GM12878 (cell line): Measurements from ENCODE around the gene PUS7L. TPM values are rescaled to one million over a fixed set of nuclear protein-coding genes. Genes with fewer than 3 reads are reported as not detected.

Experiments
- ATAC-seq: fragments of 200-7000 bp; cut with Tn5 transposase; 3 replicates; pipeline ENCODE4 v1.9.1; 2020; ENCODE audit warnings: mild to moderate bottlenecking, moderate library complexity
- BruUV-seq: library from RNA; stranded (reverse); fragments of 400-500 nt; replicated peaks from 2 replicates; lab custom pipeline; 2021; lab: Mats Ljungman, UMichigan
- CTCF ChIA-PET: fragments of 300-600 bp; sonication (Branson Sonifier 250); formaldehyde crosslinking; extraction: SDS; loops from one replicate; lab custom pipeline; 2021; ENCODE audit warnings: inconsistent platforms; lab: Yijun Ruan, JAX
- POLR2A ChIA-PET: fragments of 350-600 bp; formaldehyde crosslinking; extraction: SDS; loops from one replicate; lab custom pipeline; 2021; ENCODE audit warnings: inconsistent platforms; lab: Charles Lee
- RAD21 ChIA-PET: fragments of 300-600 bp; sonication (Branson Sonifier 250); formaldehyde crosslinking; loops from one replicate; lab custom pipeline; 2023; ENCODE audit warnings: antibody characterized with exemption; ENCODE audit not compliant: unreplicated experiment; lab: Charles Lee
- SMC1A ChIA-PET: fragments of 300-600 bp; sonication (Branson Sonifier 250); formaldehyde crosslinking; loops from one replicate; lab custom pipeline; 2023; ENCODE audit not compliant: unreplicated experiment, uncharacterized antibody; lab: Charles Lee
- DNase-seq: peaks from one replicate; pipeline ENCODE4 v3.0.0-alpha.2; 2011; ENCODE audit warnings: low read depth, low spot score
- FAIRE-seq: peaks from 3 replicates; lab custom pipeline; 2011; peaks lifted over from hg19 to GRCh38; lab: Jason Lieb, UNC
- H2AFZ ChIP-seq: 2 replicates; pipeline ENCODE4 v1.6.0; 2011; ENCODE audit warnings: low read depth, low read length, control low read depth; ENCODE audit not compliant: control insufficient read depth
- H3K27ac ChIP-seq: 2 replicates; pipeline ENCODE4 v1.5.1; 2011; ENCODE audit warnings: control low read depth; ENCODE audit not compliant: control insufficient read depth, insufficient read depth
- H3K27me3 ChIP-seq, 2 experiments: replicated peaks in 1 of 2; 2 replicates each; pipeline versions ENCODE4 v1.6.0 to v1.6.1; 2011; ENCODE audit warnings: low read length in 1 of 2; ENCODE audit not compliant: control insufficient read depth in 2 of 2, insufficient read depth in 2 of 2
- H3K36me3 ChIP-seq, 2 experiments: 2 replicates each; pipeline ENCODE4 v1.5.1; 2011; ENCODE audit warnings: low read length in 1 of 2; ENCODE audit not compliant: control insufficient read depth in 2 of 2, insufficient read depth in 2 of 2
- H3K4me1 ChIP-seq: 2 replicates; pipeline ENCODE4 v1.6.1; 2011; ENCODE audit warnings: mild to moderate bottlenecking, low read length, moderate library complexity, mixed read lengths; ENCODE audit not compliant: control insufficient read depth, insufficient read depth
- H3K4me2 ChIP-seq: 2 replicates; pipeline ENCODE4 v1.6.0; 2011; ENCODE audit warnings: control low read depth; ENCODE audit not compliant: control insufficient read depth, insufficient read depth
- H3K4me3 ChIP-seq: fragments of 200-600 bp; sonication (generic); 2 replicates; pipeline ENCODE4 v1.5.1; 2016
- H3K79me2 ChIP-seq: 2 replicates; pipeline ENCODE4 v1.6.0; 2011; ENCODE audit warnings: low read length; ENCODE audit not compliant: control insufficient read depth, insufficient read depth
- H3K9ac ChIP-seq: 2 replicates; pipeline ENCODE4 v1.8.0; 2011; ENCODE audit warnings: low read length, control low read depth, mixed read lengths; ENCODE audit not compliant: control insufficient read depth, insufficient read depth
- H3K9me3 ChIP-seq: replicated peaks from 3 replicates; pipeline ENCODE4 v1.5.1; 2011; ENCODE audit warnings: mild to moderate bottlenecking, low read length; ENCODE audit not compliant: control insufficient read depth, insufficient read depth
- H4K20me1 ChIP-seq: 2 replicates; pipeline ENCODE4 v1.6.0; 2011; ENCODE audit not compliant: control insufficient read depth, insufficient read depth
- ATF7 ChIP-seq: fragments of 450-650 bp; IDR thresholded peaks from 2 replicates; pipeline ENCODE4 v1.6.1; 2016; ENCODE audit warnings: low read depth, mild to moderate bottlenecking
- CHD1 ChIP-seq: IDR thresholded peaks from 2 replicates; pipeline ENCODE4 v1.6.1; 2012; ENCODE audit warnings: low read depth, low read length, improper control_type of control experiment
- ETV6 ChIP-seq, 2 experiments: fragments of 450-650 bp in 1 of 2; IDR thresholded peaks in 1 of 2; conservative IDR thresholded peaks in 1 of 2; 2 replicates each; pipeline ENCODE4 v1.6.1; 2014; ENCODE audit warnings: antibody characterized with exemption in 1 of 2, borderline replicate concordance in 1 of 2, low read depth in 1 of 2, mild to moderate bottlenecking in 1 of 2, moderate library complexity in 1 of 2
- MEF2B ChIP-seq: fragments of 450-650 bp; IDR thresholded peaks from 2 replicates; pipeline ENCODE4 v1.6.1; 2018; ENCODE audit warnings: mild to moderate bottlenecking, moderate library complexity; ENCODE audit not compliant: partially characterized antibody, poor library complexity, severe bottlenecking
- MTA2 ChIP-seq: fragments of 450-650 bp; IDR thresholded peaks from 2 replicates; pipeline ENCODE4 v1.6.1; 2016; ENCODE audit warnings: low read depth, mild to moderate bottlenecking, moderate library complexity
- MYB ChIP-seq: fragments of 150-350 bp; IDR thresholded peaks from 2 replicates; pipeline ENCODE4 v1.6.1; 2014; ENCODE audit warnings: mild to moderate bottlenecking, low read depth, low read length, borderline replicate concordance
- NR2C1 ChIP-seq: fragments of 450-650 bp; IDR thresholded peaks from 2 replicates; pipeline ENCODE4 v1.6.1; 2017; ENCODE audit warnings: antibody characterized with exemption, mild to moderate bottlenecking, moderate library complexity
- RAD51 ChIP-seq: fragments of 450-650 bp; IDR thresholded peaks from 2 replicates; pipeline ENCODE4 v1.6.1; 2016; ENCODE audit warnings: moderate library complexity, mild to moderate bottlenecking, inconsistent platforms
- RB1 ChIP-seq: fragments of 450-650 bp; formaldehyde crosslinking; IDR thresholded peaks from 2 replicates; pipeline ENCODE4 v1.6.1; 2017; ENCODE audit warnings: mild to moderate bottlenecking, borderline replicate concordance
- SP1 ChIP-seq: IDR thresholded peaks from one replicate; pipeline ENCODE4 v1.6.1; 2011; ENCODE audit warnings: low read depth, low read length
- YBX1 ChIP-seq: fragments of 450-650 bp; IDR thresholded peaks from 2 replicates; pipeline ENCODE4 v1.6.1; 2016; ENCODE audit warnings: antibody characterized with exemption
- ZNF384 ChIP-seq: IDR thresholded peaks from 2 replicates; pipeline ENCODE4 v1.6.1; 2012; ENCODE audit warnings: low read depth, mild to moderate bottlenecking, low read length, improper control_type of control experiment, borderline replicate concordance
- WGBS: methylation state at CpG from one replicate; pipeline ENCODE4 v1.1.6; 2016; ENCODE audit warnings: low lambda C conversion rate; ENCODE audit not compliant: insufficient replicate concordance, insufficient coverage; ENCODE audit errors: missing lambda C conversion rate; 5-methylcytosine and 5-hydroxymethylcytosine counted together
- in situ Hi-C: fragments of 300-500 bp; cut with MboI; formaldehyde crosslinking; loops from 9 replicates; pipeline ENCODE4 v1.14.3; 2018; ENCODE audit warnings: mixed read lengths
- intact Hi-C: fragments of 100-400 bp; cut with micrococcal nuclease; formaldehyde crosslinking; loops from one replicate; pipeline ENCODE4 v1.14.2; 2022; ENCODE audit not compliant: unreplicated experiment
- polyA plus RNA-seq, 11 experiments: library from polyadenylated mRNA; depleted of rRNA in 4 of 11; unstranded in 6 of 11; stranded (reverse) in 5 of 11; fragments of >200 nt; fragmentation: Nextera tagmentation in 4 of 11; fragmentation: Illumina TruSeq in 1 of 11; extraction: Ambion mirVana in 4 of 11; extraction: Trizol in 1 of 11; gene quantifications; 1 replicate in 1 of 11; 2 replicates in 10 of 11; pipeline versions ENCODE4 v1.2.1 to v1.2.3, GENCODE V29; 2011 to 2016; ENCODE audit warnings: inconsistent platforms in 2 of 11, missing spikeins in 2 of 11, low read depth in 1 of 11
- total RNA-seq, 4 experiments: library from RNA; depleted of rRNA in 3 of 4; stranded (reverse); fragments of >200 nt in 3 of 4; fragmentation: Illumina TruSeq in 1 of 4; extraction: Trizol in 1 of 4; gene quantifications; 2 replicates each; pipeline versions ENCODE4 v1.2.1 to v1.2.3, GENCODE V29; 2013 to 2021
- TF ChIP-seq, protein P1 (sequence below): fragments of 450-650 bp; IDR thresholded peaks from 2 replicates; pipeline ENCODE4 v1.6.1; 2017; ENCODE audit warnings: mild to moderate bottlenecking
- TF ChIP-seq, protein P2 (sequence below): IDR thresholded peaks from 2 replicates; pipeline ENCODE4 v1.6.1; 2011; ENCODE audit warnings: borderline replicate concordance, low read depth, mild to moderate bottlenecking, moderate library complexity, mixed read lengths, low read length; ENCODE audit not compliant: insufficient read depth; ENCODE audit errors: extremely low read length
- TF ChIP-seq, protein P3 (sequence below): fragments of 450-650 bp; conservative IDR thresholded peaks from 2 replicates; pipeline ENCODE4 v1.6.1; 2017; ENCODE audit warnings: mild to moderate bottlenecking, moderate library complexity
- TF ChIP-seq, protein P4 (sequence below): IDR thresholded peaks from 2 replicates; pipeline ENCODE4 v1.6.1; 2012; ENCODE audit warnings: mild to moderate bottlenecking, low read depth, low read length

Gene PUS7L
- total and polyA plus RNA-seq, 10 of the 15 experiments (the other 5 are each of a cell fraction or from before 2014, with no cell fraction given) = 7.2 to 42.1 (median 19.6) TPM

DNA sequence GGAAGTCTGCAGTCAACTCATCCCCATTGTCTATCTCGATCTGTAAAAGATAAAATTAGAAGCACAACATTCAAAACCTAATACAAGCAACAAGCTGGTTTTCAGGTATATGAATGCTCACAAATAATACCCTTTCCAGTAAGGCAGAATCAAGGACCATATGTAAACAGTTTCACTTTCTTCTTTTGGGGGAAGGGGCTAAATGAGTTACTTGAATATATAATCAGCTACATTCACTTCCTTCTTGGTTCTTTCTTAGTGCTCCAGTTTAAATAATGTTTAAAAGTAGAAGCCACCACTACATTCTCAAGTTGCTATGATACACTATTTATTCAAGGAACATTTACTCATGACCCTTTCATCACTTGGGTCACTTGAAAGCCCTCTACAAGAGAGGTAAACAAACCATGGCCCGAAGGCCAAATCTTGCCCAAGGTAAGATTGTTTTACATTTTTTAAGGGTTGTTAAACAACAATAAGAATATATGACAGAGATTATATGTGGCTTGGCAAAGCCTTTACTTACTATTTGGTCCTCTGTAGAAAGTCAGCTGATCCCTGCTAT lies 37.2 kb upstream of the PUS7L start:
- H3K4me2 ChIP-seq = no peak overlapping the region
- H3K27ac ChIP-seq = no peak overlapping the region
- no peak for ATAC-seq
- no peaks in the 10 kb centered on the region for H3K79me2 ChIP-seq
- RAD21 ChIA-PET = interaction anchor here (1.5 kb wide), 1 partner anchor 86 kb away, joined by 7 read pairs; no protein-coding TSS in a partner anchor
- H3K9me3 ChIP-seq = no peaks in the 10 kb centered on the region
- no peak for DNase-seq
- no peak overlapping the region for H3K4me3 ChIP-seq
- no peak for FAIRE-seq
- H3K27me3 ChIP-seq = no peaks in the 10 kb centered on the region
- SMC1A ChIA-PET = interaction anchor here (0.7 kb wide), 1 partner anchor 9 kb away, joined by 3 read pairs; no protein-coding TSS in a partner anchor
- H2AFZ ChIP-seq = no peak overlapping the region
- 79% methylated on average over 2 of the region's 2 CpGs for WGBS
- BruUV-seq = no TSS peak
- no peaks in the 10 kb centered on the region for H3K4me1 ChIP-seq
- peaks cover 0 to 21% of the 10 kb centered on the region in 2 experiments; a peak in 3 of 4 replicates for H3K36me3 ChIP-seq
- in situ Hi-C loops (no loop called here), intact Hi-C loops (no loop called here)
- no peaks in the 10 kb centered on the region for H4K20me1 ChIP-seq
- POLR2A ChIA-PET = no interaction called here
- CTCF ChIA-PET = interaction anchor here (2.0 to 2.4 kb wide), 2 partner anchors 18 to 87 kb away, joined by 4 to 6 read pairs; no protein-coding TSS in a partner anchor
- no peak overlapping the region for H3K9ac ChIP-seq
- TF ChIP-seq CHD1 (no peak), MEF2B (no peak), MYB (no peak), ATF7 (no peak), RB1 (no peak), RAD51 (no peak), SP1 (no peak), NR2C1 (no peak), MTA2 (no peak), ETV6 (conservative IDR thresholded peaks at IDR 0.05 in 1 of 2, IDR thresholded peaks at IDR 0.05 in 1 of 2; ENCODE audit: borderline replicate concordance in 1 of 2, low read depth in 1 of 2) (no peak), ZNF384 (no peak), YBX1 (no peak)
- TF ChIP-seq, protein P1, sequence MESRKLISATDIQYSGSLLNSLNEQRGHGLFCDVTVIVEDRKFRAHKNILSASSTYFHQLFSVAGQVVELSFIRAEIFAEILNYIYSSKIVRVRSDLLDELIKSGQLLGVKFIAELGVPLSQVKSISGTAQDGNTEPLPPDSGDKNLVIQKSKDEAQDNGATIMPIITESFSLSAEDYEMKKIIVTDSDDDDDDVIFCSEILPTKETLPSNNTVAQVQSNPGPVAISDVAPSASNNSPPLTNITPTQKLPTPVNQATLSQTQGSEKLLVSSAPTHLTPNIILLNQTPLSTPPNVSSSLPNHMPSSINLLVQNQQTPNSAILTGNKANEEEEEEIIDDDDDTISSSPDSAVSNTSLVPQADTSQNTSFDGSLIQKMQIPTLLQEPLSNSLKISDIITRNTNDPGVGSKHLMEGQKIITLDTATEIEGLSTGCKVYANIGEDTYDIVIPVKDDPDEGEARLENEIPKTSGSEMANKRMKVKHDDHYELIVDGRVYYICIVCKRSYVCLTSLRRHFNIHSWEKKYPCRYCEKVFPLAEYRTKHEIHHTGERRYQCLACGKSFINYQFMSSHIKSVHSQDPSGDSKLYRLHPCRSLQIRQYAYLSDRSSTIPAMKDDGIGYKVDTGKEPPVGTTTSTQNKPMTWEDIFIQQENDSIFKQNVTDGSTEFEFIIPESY = no peak
- TF ChIP-seq, protein P2, sequence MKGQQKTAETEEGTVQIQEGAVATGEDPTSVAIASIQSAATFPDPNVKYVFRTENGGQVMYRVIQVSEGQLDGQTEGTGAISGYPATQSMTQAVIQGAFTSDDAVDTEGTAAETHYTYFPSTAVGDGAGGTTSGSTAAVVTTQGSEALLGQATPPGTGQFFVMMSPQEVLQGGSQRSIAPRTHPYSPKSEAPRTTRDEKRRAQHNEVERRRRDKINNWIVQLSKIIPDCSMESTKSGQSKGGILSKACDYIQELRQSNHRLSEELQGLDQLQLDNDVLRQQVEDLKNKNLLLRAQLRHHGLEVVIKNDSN = no peak
- TF ChIP-seq, protein P3, sequence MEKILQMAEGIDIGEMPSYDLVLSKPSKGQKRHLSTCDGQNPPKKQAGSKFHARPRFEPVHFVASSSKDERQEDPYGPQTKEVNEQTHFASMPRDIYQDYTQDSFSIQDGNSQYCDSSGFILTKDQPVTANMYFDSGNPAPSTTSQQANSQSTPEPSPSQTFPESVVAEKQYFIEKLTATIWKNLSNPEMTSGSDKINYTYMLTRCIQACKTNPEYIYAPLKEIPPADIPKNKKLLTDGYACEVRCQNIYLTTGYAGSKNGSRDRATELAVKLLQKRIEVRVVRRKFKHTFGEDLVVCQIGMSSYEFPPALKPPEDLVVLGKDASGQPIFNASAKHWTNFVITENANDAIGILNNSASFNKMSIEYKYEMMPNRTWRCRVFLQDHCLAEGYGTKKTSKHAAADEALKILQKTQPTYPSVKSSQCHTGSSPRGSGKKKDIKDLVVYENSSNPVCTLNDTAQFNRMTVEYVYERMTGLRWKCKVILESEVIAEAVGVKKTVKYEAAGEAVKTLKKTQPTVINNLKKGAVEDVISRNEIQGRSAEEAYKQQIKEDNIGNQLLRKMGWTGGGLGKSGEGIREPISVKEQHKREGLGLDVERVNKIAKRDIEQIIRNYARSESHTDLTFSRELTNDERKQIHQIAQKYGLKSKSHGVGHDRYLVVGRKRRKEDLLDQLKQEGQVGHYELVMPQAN = no peak
- TF ChIP-seq, protein P4, sequence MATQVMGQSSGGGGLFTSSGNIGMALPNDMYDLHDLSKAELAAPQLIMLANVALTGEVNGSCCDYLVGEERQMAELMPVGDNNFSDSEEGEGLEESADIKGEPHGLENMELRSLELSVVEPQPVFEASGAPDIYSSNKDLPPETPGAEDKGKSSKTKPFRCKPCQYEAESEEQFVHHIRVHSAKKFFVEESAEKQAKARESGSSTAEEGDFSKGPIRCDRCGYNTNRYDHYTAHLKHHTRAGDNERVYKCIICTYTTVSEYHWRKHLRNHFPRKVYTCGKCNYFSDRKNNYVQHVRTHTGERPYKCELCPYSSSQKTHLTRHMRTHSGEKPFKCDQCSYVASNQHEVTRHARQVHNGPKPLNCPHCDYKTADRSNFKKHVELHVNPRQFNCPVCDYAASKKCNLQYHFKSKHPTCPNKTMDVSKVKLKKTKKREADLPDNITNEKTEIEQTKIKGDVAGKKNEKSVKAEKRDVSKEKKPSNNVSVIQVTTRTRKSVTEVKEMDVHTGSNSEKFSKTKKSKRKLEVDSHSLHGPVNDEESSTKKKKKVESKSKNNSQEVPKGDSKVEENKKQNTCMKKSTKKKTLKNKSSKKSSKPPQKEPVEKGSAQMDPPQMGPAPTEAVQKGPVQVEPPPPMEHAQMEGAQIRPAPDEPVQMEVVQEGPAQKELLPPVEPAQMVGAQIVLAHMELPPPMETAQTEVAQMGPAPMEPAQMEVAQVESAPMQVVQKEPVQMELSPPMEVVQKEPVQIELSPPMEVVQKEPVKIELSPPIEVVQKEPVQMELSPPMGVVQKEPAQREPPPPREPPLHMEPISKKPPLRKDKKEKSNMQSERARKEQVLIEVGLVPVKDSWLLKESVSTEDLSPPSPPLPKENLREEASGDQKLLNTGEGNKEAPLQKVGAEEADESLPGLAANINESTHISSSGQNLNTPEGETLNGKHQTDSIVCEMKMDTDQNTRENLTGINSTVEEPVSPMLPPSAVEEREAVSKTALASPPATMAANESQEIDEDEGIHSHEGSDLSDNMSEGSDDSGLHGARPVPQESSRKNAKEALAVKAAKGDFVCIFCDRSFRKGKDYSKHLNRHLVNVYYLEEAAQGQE = no peak
